ENCODE data around the gene SMAP1.
A peak's percentile ranks its signal among the peaks of the same experiment; 100 is the strongest.

SMAP1 gene

DNA sequence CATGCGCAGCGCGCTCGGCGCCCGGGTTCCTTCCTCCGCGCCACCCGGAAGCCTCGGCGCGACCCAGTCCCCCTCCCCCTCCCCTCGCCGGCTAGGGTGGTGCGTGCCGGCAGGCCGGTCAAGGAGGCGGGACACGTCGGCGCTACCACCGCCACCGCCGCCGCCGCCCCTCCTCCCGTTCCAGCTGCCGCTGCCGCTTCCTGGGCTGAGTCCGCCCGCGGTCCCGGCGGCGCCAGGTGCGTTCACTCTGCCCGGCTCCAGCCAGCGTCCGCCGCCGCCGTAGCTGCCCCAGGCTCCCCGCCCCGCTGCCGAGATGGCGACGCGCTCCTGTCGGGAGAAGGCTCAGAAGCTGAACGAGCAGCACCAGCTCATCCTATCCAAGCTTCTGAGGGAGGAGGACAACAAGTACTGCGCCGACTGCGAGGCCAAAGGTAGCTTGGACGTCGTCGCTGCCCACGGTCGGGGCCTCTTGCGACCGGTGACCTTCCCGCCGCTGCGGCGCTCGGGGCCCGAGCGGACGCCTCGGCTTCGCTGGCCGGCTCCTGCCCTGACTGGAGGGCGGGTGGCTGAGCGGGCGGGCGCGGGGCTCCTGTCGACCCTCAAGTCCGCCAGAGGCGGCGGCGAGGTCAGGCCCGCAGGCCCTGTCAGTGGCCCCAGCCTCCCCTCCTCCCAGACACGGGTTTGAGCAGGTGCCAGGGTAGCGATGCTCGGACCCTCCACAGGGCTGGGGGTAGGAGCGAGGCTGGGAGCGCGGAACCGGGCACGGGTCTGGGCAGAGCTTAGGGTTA is at the start of gene SMAP1:
TSS of gene SMAP1 (plus strand) at position 173 of the 788 bp plus-strand sequence. CDS start at position 314, 141 bp downstream.
- H3K9me3 ChIP-seq (ENCODE audit: insufficient read depth, low read length): no peaks in the 10 kb centered on the region
- H3K9ac ChIP-seq (ENCODE audit: insufficient read length, low read depth): peak within 1 kb of the TSS; percentile 91
- no peak for TF ChIP-seq ZNF274 (IDR thresholded peaks at IDR 0.05; ENCODE audit: low read depth, low read length)
- TF ChIP-seq YY1 (IDR thresholded peaks at IDR 0.05; ENCODE audit: insufficient read depth, insufficient read length): no peak
- no peak for TF ChIP-seq SUZ12 (IDR thresholded peaks at IDR 0.05; ENCODE audit: extremely low read depth, insufficient read depth, insufficient read length)
- H3K4me3 ChIP-seq (ENCODE audit: insufficient read length, low read depth): peak within 1 kb of the TSS; percentile 86
- no peaks in the 10 kb centered on the region for H3K27me3 ChIP-seq (ENCODE audit: insufficient read depth, insufficient read length)
- no peaks in the 10 kb centered on the region for H3K36me3 ChIP-seq (ENCODE audit: insufficient read depth, insufficient read length, low read length)
- DNase-seq (ENCODE audit: low read depth, low spot score): peak; percentile 81
- no peaks in the 10 kb centered on the region for H3K4me1 ChIP-seq (ENCODE audit: insufficient read depth, insufficient read length)

DNA sequence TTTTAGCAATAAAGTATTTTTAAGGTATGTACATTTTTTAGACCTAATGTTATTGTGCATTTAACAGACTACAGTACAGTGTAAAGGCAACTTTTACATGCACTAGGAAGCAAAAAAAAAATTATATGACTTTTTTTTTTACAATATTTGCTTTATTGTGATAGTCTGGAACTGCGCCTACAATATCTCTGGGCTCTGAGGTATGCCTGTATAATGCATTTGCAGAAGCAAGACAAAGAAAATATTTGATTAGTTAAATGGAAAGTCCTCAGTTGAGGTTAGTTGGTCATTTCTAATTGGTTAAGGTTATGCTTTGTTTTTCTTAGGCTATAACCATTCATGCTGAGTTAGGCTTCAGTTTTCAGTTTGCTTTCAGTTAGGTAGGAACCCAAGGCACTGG is 46.9 kb upstream of the SMAP1 start:
- no peaks in the 10 kb centered on the region for H3K36me3 ChIP-seq (ENCODE audit: insufficient read depth, insufficient read length, low read length)
- DNase-seq (ENCODE audit: low read depth, low spot score): no peak
- no peak overlapping the region for H3K4me3 ChIP-seq (ENCODE audit: insufficient read length, low read depth)
- TF ChIP-seq SUZ12 (IDR thresholded peaks at IDR 0.05; ENCODE audit: extremely low read depth, insufficient read depth, insufficient read length): no peak
- TF ChIP-seq ZNF274 (IDR thresholded peaks at IDR 0.05; ENCODE audit: low read depth, low read length): no peak
- no peak for TF ChIP-seq YY1 (IDR thresholded peaks at IDR 0.05; ENCODE audit: insufficient read depth, insufficient read length)
- H3K27me3 ChIP-seq (ENCODE audit: insufficient read depth, insufficient read length): no peaks in the 10 kb centered on the region
- no peaks in the 10 kb centered on the region for H3K9me3 ChIP-seq (ENCODE audit: insufficient read depth, low read length)
- H3K4me1 ChIP-seq (ENCODE audit: insufficient read depth, insufficient read length): no peaks in the 10 kb centered on the region
- no peak overlapping the region for H3K9ac ChIP-seq (ENCODE audit: insufficient read length, low read depth)

DNA sequence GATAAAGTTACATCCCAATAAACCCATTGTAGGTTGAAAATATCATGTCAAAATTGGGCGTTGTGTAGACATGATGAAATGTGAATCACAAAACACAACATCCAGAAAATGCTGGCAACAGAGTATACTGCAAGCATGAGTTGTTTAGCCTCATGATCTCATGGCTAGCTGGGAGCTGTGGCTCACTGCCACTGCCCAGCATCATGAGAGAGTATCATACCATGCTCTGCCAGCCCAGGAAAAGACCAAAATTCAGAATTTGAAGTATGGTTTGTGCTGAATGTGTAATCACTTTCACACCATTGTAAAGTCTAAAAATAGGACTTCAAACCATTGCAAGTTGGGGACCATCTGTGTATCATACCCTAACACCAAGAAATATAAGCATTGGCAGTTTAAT is 45.2 kb upstream of the SMAP1 start:
- no peak for DNase-seq (ENCODE audit: low read depth, low spot score)
- H3K9me3 ChIP-seq (ENCODE audit: insufficient read depth, low read length): peaks cover 3% of the 10 kb centered on the region; the same call in 1 of the 2 replicates
- H3K9ac ChIP-seq (ENCODE audit: insufficient read length, low read depth): no peak overlapping the region
- TF ChIP-seq ZNF274 (IDR thresholded peaks at IDR 0.05; ENCODE audit: low read depth, low read length): no peak
- no peak for TF ChIP-seq YY1 (IDR thresholded peaks at IDR 0.05; ENCODE audit: insufficient read depth, insufficient read length)
- H3K36me3 ChIP-seq (ENCODE audit: insufficient read depth, insufficient read length, low read length): no peaks in the 10 kb centered on the region
- H3K4me3 ChIP-seq (ENCODE audit: insufficient read length, low read depth): no peak overlapping the region
- no peaks in the 10 kb centered on the region for H3K27me3 ChIP-seq (ENCODE audit: insufficient read depth, insufficient read length)
- H3K4me1 ChIP-seq (ENCODE audit: insufficient read depth, insufficient read length): no peaks in the 10 kb centered on the region

DNA sequence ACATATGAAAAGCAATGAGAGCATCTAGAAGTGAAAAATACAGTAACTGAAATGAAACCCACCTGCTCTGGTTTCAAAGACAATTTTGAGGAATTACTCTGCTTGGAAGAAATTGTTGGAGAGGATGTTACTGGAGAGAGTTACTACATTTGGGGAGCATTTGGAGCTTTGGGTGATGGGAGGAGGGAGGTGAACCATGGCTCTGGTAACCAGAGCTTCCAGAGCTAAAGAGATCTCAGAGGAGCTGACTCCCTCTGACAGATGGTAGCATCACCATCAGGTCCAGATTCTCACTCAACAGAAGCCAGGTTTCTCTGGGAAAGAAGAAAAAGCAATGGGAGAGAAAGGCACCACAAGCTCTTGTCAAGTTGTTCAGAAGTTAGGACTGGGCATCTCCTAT is 42.2 kb upstream of the SMAP1 start:
- H3K9ac ChIP-seq (ENCODE audit: insufficient read length, low read depth): no peak overlapping the region
- peaks cover 9% of the 10 kb centered on the region; the same call in 1 of the 2 replicates for H3K9me3 ChIP-seq (ENCODE audit: insufficient read depth, low read length)
- H3K4me1 ChIP-seq (ENCODE audit: insufficient read depth, insufficient read length): no peaks in the 10 kb centered on the region
- TF ChIP-seq YY1 (IDR thresholded peaks at IDR 0.05; ENCODE audit: insufficient read depth, insufficient read length): no peak
- no peak for TF ChIP-seq SUZ12 (IDR thresholded peaks at IDR 0.05; ENCODE audit: extremely low read depth, insufficient read depth, insufficient read length)
- no peak for TF ChIP-seq ZNF274 (IDR thresholded peaks at IDR 0.05; ENCODE audit: low read depth, low read length)
- DNase-seq (ENCODE audit: low read depth, low spot score): no peak
- no peaks in the 10 kb centered on the region for H3K27me3 ChIP-seq (ENCODE audit: insufficient read depth, insufficient read length)
- H3K36me3 ChIP-seq (ENCODE audit: insufficient read depth, insufficient read length, low read length): no peaks in the 10 kb centered on the region
- H3K4me3 ChIP-seq (ENCODE audit: insufficient read length, low read depth): no peak overlapping the region

DNA sequence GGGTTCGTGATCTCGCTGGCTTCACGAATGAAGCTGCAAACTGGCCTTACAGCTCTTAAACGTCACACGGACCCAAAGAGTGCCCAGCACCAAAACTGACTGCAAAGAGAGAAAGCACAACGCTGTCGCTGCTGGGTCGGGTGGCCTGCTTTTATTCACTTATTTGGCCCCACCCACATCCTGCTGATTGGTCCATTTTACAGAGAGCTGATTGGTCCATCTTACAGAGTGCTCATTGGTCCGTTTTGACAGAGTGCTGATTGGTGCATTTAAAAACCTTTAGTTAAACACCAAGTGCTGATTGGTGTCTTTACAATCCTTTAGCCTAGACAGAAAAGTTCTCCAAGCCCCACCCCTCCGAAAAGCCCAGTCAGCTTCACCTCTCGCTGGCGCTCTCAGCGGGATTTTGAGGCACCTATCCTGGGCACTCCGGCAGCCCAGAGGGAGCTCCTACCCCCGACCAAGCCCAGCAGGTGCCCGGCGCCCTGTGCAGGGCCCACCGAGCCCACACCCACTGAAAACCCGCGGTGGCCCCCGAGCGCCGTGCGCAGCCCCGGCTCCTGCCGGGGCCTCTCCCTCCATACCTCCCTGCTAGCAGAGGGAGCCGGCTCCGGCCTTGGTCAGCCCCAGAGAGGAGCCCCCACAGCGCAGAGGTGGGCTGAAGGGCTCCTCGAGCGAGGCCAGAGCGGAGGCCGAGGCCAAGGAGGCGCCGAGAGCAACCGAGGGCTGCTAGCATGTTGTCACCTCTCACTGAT is 40.0 kb upstream of the SMAP1 start:
- DNase-seq (ENCODE audit: low read depth, low spot score): no peak
- Histone ChIP-seq H3K4me1 (ENCODE audit: insufficient read depth, insufficient read length) (no peaks in the 10 kb centered on the region), H3K9me3 (ENCODE audit: insufficient read depth, low read length) (peaks cover 9% of the 10 kb centered on the region; the same call in 1 of the 2 replicates), H3K4me3 (ENCODE audit: insufficient read length, low read depth) (no peak overlapping the region), H3K36me3 (ENCODE audit: insufficient read depth, insufficient read length, low read length) (no peaks in the 10 kb centered on the region), H3K9ac (ENCODE audit: insufficient read length, low read depth) (no peak overlapping the region), H3K27me3 (ENCODE audit: insufficient read depth, insufficient read length) (no peaks in the 10 kb centered on the region)
- no peak for TF ChIP-seq ZNF274 (IDR thresholded peaks at IDR 0.05; ENCODE audit: low read depth, low read length)
- TF ChIP-seq YY1 (IDR thresholded peaks at IDR 0.05; ENCODE audit: insufficient read depth, insufficient read length): no peak
- no peak for TF ChIP-seq SUZ12 (IDR thresholded peaks at IDR 0.05; ENCODE audit: extremely low read depth, insufficient read depth, insufficient read length)

DNA sequence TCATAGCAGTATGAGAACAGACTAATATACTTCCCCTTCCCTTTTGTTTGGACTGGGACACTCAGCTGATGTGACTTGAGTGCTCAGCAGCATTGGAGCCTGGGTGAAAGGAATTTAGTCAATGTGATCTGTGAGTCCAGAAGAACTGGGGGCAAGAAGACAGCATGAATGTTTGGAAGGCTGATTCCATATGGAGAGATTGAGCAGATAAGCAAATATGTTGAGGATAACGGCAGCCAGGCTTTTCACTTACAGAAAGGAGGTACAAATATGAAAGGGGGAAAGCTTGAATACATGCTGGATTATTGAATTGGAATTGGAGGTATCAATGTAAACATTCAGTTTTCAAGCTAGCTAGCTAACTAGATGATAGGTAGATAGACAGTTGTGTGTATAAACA is 37.8 kb upstream of the SMAP1 start:
- no peaks in the 10 kb centered on the region for H3K4me1 ChIP-seq (ENCODE audit: insufficient read depth, insufficient read length)
- H3K9me3 ChIP-seq (ENCODE audit: insufficient read depth, low read length): peaks cover 9% of the 10 kb centered on the region; the same call in 1 of the 2 replicates
- no peak overlapping the region for H3K4me3 ChIP-seq (ENCODE audit: insufficient read length, low read depth)
- H3K9ac ChIP-seq (ENCODE audit: insufficient read length, low read depth): no peak overlapping the region
- H3K36me3 ChIP-seq (ENCODE audit: insufficient read depth, insufficient read length, low read length): no peaks in the 10 kb centered on the region
- DNase-seq (ENCODE audit: low read depth, low spot score): no peak
- no peaks in the 10 kb centered on the region for H3K27me3 ChIP-seq (ENCODE audit: insufficient read depth, insufficient read length)
- TF ChIP-seq ZNF274 (IDR thresholded peaks at IDR 0.05; ENCODE audit: low read depth, low read length) (no peak), SUZ12 (IDR thresholded peaks at IDR 0.05; ENCODE audit: extremely low read depth, insufficient read depth, insufficient read length) (no peak), YY1 (IDR thresholded peaks at IDR 0.05; ENCODE audit: insufficient read depth, insufficient read length) (no peak)

DNA sequence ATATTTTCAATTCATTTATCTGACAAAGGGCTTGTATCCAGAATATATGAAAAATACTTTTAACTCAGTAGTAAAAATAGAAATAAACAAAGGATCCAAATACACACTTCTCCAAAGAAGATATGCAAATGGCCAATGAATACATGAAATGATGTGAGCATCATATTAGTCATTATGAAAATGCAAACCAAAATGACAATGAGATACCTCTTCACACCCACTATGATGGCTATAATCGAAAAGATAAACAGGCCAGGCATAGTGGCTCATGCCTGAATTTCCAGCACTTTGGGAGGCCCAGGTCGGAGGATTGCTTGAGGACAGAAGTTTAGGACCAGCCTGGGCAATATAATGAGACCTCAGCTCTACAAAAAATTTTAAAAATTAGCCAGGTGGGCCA is 33.8 kb upstream of the SMAP1 start:
- H3K9ac ChIP-seq (ENCODE audit: insufficient read length, low read depth): no peak overlapping the region
- TF ChIP-seq ZNF274 (IDR thresholded peaks at IDR 0.05; ENCODE audit: low read depth, low read length) (no peak), SUZ12 (IDR thresholded peaks at IDR 0.05; ENCODE audit: extremely low read depth, insufficient read depth, insufficient read length) (no peak), YY1 (IDR thresholded peaks at IDR 0.05; ENCODE audit: insufficient read depth, insufficient read length) (no peak)
- H3K9me3 ChIP-seq (ENCODE audit: insufficient read depth, low read length): no peaks in the 10 kb centered on the region
- no peaks in the 10 kb centered on the region for H3K36me3 ChIP-seq (ENCODE audit: insufficient read depth, insufficient read length, low read length)
- no peak overlapping the region for H3K4me3 ChIP-seq (ENCODE audit: insufficient read length, low read depth)
- no peaks in the 10 kb centered on the region for H3K4me1 ChIP-seq (ENCODE audit: insufficient read depth, insufficient read length)
- no peaks in the 10 kb centered on the region for H3K27me3 ChIP-seq (ENCODE audit: insufficient read depth, insufficient read length)
- no peak for DNase-seq (ENCODE audit: low read depth, low spot score)
